ENCODE results near the gene C20orf204.

DNA sequence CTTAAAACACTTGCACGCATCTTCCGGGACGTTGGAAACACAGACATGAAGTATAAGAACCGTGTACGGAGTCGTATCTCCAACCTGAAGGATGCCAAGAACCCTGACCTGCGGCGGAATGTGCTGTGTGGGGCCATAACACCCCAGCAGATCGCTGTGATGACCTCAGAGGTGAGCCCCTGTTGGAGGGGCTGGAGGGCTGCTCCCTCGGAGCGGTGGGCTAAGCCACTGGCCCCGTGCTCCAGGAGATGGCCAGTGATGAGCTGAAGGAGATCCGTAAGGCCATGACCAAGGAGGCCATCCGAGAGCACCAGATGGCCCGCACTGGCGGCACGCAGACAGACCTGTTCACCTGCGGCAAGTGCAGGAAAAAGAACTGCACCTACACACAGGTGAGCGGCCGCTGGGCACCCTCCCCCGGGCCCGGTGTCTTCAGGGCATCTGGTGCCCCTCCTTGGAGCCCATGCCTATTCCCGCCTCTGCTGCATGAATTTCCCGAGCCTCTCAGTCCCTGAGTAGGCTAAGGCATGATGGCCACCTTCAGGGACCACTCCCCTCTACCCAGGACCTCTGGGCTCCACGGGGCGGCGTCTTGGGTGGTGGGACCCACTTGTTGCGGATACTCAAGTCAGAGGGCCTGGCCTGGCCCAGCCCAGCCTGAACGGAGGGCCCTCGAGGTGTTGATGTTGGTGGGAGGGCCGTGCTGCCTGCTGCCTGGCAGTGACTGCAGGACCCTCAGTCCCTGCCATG lies 34.4 kb downstream of the C20orf204 start:
- TF ChIP-seq, protein P1, sequence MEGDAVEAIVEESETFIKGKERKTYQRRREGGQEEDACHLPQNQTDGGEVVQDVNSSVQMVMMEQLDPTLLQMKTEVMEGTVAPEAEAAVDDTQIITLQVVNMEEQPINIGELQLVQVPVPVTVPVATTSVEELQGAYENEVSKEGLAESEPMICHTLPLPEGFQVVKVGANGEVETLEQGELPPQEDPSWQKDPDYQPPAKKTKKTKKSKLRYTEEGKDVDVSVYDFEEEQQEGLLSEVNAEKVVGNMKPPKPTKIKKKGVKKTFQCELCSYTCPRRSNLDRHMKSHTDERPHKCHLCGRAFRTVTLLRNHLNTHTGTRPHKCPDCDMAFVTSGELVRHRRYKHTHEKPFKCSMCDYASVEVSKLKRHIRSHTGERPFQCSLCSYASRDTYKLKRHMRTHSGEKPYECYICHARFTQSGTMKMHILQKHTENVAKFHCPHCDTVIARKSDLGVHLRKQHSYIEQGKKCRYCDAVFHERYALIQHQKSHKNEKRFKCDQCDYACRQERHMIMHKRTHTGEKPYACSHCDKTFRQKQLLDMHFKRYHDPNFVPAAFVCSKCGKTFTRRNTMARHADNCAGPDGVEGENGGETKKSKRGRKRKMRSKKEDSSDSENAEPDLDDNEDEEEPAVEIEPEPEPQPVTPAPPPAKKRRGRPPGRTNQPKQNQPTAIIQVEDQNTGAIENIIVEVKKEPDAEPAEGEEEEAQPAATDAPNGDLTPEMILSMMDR (IDR thresholded peaks at IDR 0.05; ENCODE audit: low read depth, low read length): no peak
- TF ChIP-seq EZH2phosphoT487 (IDR thresholded peaks at IDR 0.05; ENCODE audit: low read depth): no peak

Data from OCI-LY3 (cell line).